ENCODE data around the gene SIK1. TPM values are rescaled to one million over a fixed set of nuclear protein-coding genes. Genes with fewer than 3 reads are reported as not detected.

SIK1 gene
- total and polyA plus RNA-seq, 2 donors (not counting 3 experiments of a cell fraction or from before 2014, with no cell fraction given), result 0.59 to 3.3 TPM

DNA sequence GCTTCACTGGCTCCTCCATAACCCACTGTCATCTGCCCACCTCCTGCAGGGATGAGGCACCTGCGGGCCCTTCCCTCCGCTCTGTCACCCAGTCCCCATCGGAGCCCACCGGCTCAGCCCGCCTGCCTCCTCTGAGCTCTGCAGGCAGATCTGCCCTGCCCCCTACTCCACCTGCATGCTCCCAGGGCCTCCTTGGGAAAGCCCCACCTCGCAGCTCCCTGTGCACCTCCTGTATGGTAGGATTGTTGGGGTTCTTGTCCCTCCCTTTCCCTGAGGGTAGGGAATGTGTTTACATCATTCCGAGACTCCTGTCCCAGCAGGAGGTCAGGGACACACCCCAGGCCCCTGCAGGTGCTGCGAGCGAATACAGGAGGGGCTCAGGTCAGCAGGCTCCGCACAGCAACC is 50.5 kb downstream of the SIK1 start:
- dilution Hi-C loops (cut with MboI; ENCODE audit: extremely low pct_ligation_motif_present, low sequenced_read_pairs), result no loop called here
- no peak for FAIRE-seq

More for the DNA sequence above, 50.5 kb downstream of the SIK1 start:
- no peak for DNase-seq (ENCODE audit: low read depth, low spot score)
- intact Hi-C loops (cut with micrococcal nuclease), result no loop called here
- H3K9me1 ChIP-seq (replicated peaks; ENCODE audit: control insufficient read depth, extremely low read depth, insufficient read depth, low read length), result no peaks in the 10 kb centered on the region
- H3K79me2 ChIP-seq (ENCODE audit: control insufficient read depth, insufficient read depth, low read length), result no peaks in the 10 kb centered on the region
- POLR2A ChIA-PET, result no interaction called here
- CTCF ChIA-PET, result no interaction called here
- H3K27ac ChIP-seq (ENCODE audit: insufficient read depth, low read depth, low read length), result no peak overlapping the region
- H3K9me3 ChIP-seq (replicated peaks; ENCODE audit: control insufficient read depth, insufficient read depth, low read length), result no peaks in the 10 kb centered on the region
- TF ChIP-seq, protein P1, sequence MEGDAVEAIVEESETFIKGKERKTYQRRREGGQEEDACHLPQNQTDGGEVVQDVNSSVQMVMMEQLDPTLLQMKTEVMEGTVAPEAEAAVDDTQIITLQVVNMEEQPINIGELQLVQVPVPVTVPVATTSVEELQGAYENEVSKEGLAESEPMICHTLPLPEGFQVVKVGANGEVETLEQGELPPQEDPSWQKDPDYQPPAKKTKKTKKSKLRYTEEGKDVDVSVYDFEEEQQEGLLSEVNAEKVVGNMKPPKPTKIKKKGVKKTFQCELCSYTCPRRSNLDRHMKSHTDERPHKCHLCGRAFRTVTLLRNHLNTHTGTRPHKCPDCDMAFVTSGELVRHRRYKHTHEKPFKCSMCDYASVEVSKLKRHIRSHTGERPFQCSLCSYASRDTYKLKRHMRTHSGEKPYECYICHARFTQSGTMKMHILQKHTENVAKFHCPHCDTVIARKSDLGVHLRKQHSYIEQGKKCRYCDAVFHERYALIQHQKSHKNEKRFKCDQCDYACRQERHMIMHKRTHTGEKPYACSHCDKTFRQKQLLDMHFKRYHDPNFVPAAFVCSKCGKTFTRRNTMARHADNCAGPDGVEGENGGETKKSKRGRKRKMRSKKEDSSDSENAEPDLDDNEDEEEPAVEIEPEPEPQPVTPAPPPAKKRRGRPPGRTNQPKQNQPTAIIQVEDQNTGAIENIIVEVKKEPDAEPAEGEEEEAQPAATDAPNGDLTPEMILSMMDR (IDR thresholded peaks at IDR 0.05; ENCODE audit: extremely low read depth in 1 of 2, insufficient read depth in 1 of 2, low read depth in 1 of 2, low read length in 2 of 2), result no peak
- TF ChIP-seq POLR2A (IDR thresholded peaks at IDR 0.05; ENCODE audit: low read depth, low read length) (no peak), GATA2 (IDR thresholded peaks at IDR 0.05; ENCODE audit: insufficient read depth, insufficient read length, low read depth, low read length) (no peak), FOS (IDR thresholded peaks at IDR 0.05; ENCODE audit: borderline replicate concordance, insufficient read depth, low read length) (no peak), EZH2 (IDR thresholded peaks at IDR 0.05; ENCODE audit: borderline replicate concordance, low read depth, low read length, severe bottlenecking) (no peak), POLR2AphosphoS5 (IDR thresholded peaks at IDR 0.05; ENCODE audit: insufficient read depth, low read depth, low read length) (no peak), MYC (IDR thresholded peaks at IDR 0.05; ENCODE audit: low read depth, low read length) (no peak), JUN (IDR thresholded peaks at IDR 0.05; ENCODE audit: borderline replicate concordance, insufficient read depth, insufficient read length, low read depth) (no peak)
- TF ChIP-seq, protein P2, sequence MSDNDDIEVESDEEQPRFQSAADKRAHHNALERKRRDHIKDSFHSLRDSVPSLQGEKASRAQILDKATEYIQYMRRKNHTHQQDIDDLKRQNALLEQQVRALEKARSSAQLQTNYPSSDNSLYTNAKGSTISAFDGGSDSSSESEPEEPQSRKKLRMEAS (IDR thresholded peaks at IDR 0.05; ENCODE audit: insufficient read depth, insufficient read length), result no peak
- no TSS peak for BruUV-seq (replicated peaks)
- H3K4me1 ChIP-seq (ENCODE audit: control insufficient read depth, extremely low read depth, insufficient read depth, low read length), result no peaks in the 10 kb centered on the region
- H2AFZ ChIP-seq (ENCODE audit: low read depth, low read length), result no peak overlapping the region
- H3K27me3 ChIP-seq (ENCODE audit: control insufficient read depth in 2 of 2, insufficient read depth in 2 of 2, low read length in 2 of 2), result no peaks in the 10 kb centered on the region
- H3K36me3 ChIP-seq (ENCODE audit: control insufficient read depth in 2 of 2, extremely low read depth in 1 of 2, insufficient read depth in 2 of 2, low read length in 2 of 2), result no peaks in the 10 kb centered on the region
- H3K4me3 ChIP-seq (replicated peaks in 1 of 3; ENCODE audit: insufficient read depth in 1 of 3, low read depth in 1 of 3, low read length in 3 of 3), result no peak overlapping the region
- no peak overlapping the region for H3K4me2 ChIP-seq (ENCODE audit: insufficient read depth, low read length)
- H3K9ac ChIP-seq (replicated peaks; ENCODE audit: extremely low read depth, insufficient read depth, low read length), result no peak overlapping the region
- no peaks in the 10 kb centered on the region for H4K20me1 ChIP-seq (replicated peaks; ENCODE audit: control insufficient read depth, extremely low read depth, insufficient read depth, low read length)

All from endothelial cell of umbilical vein (primary cell).